CD4-positive, alpha-beta T cell (primary cell): ENCODE results near the gene CPZ. TPM values are rescaled to one million over a fixed set of nuclear protein-coding genes. Genes with fewer than 3 reads are reported as not detected.

Experiments used
- ATAC-seq: fragments of 200-7000 bp; cut with Tn5 transposase; one replicate; pipeline ENCODE4 v1.10.0; 2022; ENCODE audit warnings: mild to moderate bottlenecking; ENCODE audit not compliant: poor library complexity
- CTCF ChIA-PET: fragments of 350-600 bp; sonication (Branson Sonifier 250); formaldehyde crosslinking; loops from one replicate; lab custom pipeline; 2021; ENCODE audit warnings: antibody characterized with exemption, inconsistent platforms; lab: Charles Lee
- POLR2A ChIA-PET: fragments of 350-600 bp; sonication (Branson Sonifier 250); formaldehyde crosslinking; loops from one replicate; lab custom pipeline; 2021; ENCODE audit warnings: antibody characterized with exemption, inconsistent platforms; lab: Charles Lee
- DNase-seq, 14 experiments: peaks; one replicate each; pipeline ENCODE4 v3.0.0-alpha.2; 2013 to 2020; ENCODE audit warnings: mixed read lengths in 2 of 14
- H3K27ac ChIP-seq, 2 donors: one replicate each; pipeline versions ENCODE4 v1.5.1 to v1.7.0; 2013; ENCODE audit warnings: low read length in 2 of 2, low read depth in 1 of 2, mild to moderate bottlenecking in 1 of 2
- H3K27me3 ChIP-seq, 2 experiments: 1 replicate in 1 of 2; 2 replicates in 1 of 2; pipeline versions ENCODE4 v1.6.1 to v1.7.0; 2013; ENCODE audit warnings: low read length in 2 of 2, control low read depth in 1 of 2, mild to moderate bottlenecking in 1 of 2, moderate library complexity in 1 of 2; ENCODE audit not compliant: insufficient read depth in 2 of 2, control insufficient read depth in 1 of 2
- H3K36me3 ChIP-seq: one replicate; pipeline ENCODE4 v1.6.1; 2013; ENCODE audit warnings: low read length, control low read depth; ENCODE audit not compliant: insufficient read depth
- H3K4me1 ChIP-seq: one replicate; pipeline ENCODE4 v1.6.1; 2013; ENCODE audit warnings: low read length, control low read depth; ENCODE audit not compliant: insufficient read depth
- H3K4me3 ChIP-seq: one replicate; pipeline ENCODE4 v1.5.1; 2013; ENCODE audit warnings: mild to moderate bottlenecking, low read length, moderate library complexity
- H3K9me3 ChIP-seq, 2 experiments: 1 replicate in 1 of 2; 2 replicates in 1 of 2; pipeline versions ENCODE4 v1.6.1 to v1.7.0; 2013; ENCODE audit warnings: low read length in 2 of 2, mild to moderate bottlenecking in 2 of 2, control low read depth in 1 of 2, moderate library complexity in 1 of 2; ENCODE audit not compliant: control insufficient read depth in 1 of 2, insufficient read depth in 1 of 2
- H3K27ac Mint-ChIP-seq: one replicate; pipeline ENCODE4 v1.8.0; 2020; ENCODE audit warnings: mixed read lengths
- H3K27me3 Mint-ChIP-seq: one replicate; pipeline ENCODE4 v1.8.0; 2021; ENCODE audit warnings: mixed read lengths
- H3K36me3 Mint-ChIP-seq: one replicate; pipeline ENCODE4 v1.8.0; 2021; ENCODE audit warnings: low read depth, mixed read lengths
- H3K4me1 Mint-ChIP-seq: one replicate; pipeline ENCODE4 v1.8.0; 2021; ENCODE audit warnings: low read depth, mixed read lengths
- H3K4me3 Mint-ChIP-seq: one replicate; pipeline ENCODE4 v1.8.0; 2020; ENCODE audit warnings: mild to moderate bottlenecking, mixed read lengths
- H3K9me3 Mint-ChIP-seq: one replicate; pipeline ENCODE4 v1.8.0; 2020; ENCODE audit warnings: mixed read lengths
- intact Hi-C, 2 experiments: fragments of 100-400 bp; cut with DNase I in 1 of 2; cut with micrococcal nuclease in 1 of 2; formaldehyde crosslinking; loops; one replicate each; pipeline versions ENCODE4 v1.15.1 to v1.9.0; 2023 to 2025; cut with DNase I, micrococcal nuclease
- total RNA-seq, 174 experiments: library from RNA in 2 of 174; stranded (reverse) in 2 of 174; gene quantifications; one replicate each; pipeline ENCODE4 v1.2.3 and lab custom pipeline; 2021 to 2026
- TF ChIP-seq, protein P1 (sequence below): fragments of 200-600 bp; IDR thresholded peaks from one replicate; pipeline ENCODE4 v1.8.0; 2022; ENCODE audit warnings: antibody characterized with exemption, mild to moderate bottlenecking

The CPZ gene
- total RNA-seq, 2 experiments from 2014 or later, result not detected

DNA sequence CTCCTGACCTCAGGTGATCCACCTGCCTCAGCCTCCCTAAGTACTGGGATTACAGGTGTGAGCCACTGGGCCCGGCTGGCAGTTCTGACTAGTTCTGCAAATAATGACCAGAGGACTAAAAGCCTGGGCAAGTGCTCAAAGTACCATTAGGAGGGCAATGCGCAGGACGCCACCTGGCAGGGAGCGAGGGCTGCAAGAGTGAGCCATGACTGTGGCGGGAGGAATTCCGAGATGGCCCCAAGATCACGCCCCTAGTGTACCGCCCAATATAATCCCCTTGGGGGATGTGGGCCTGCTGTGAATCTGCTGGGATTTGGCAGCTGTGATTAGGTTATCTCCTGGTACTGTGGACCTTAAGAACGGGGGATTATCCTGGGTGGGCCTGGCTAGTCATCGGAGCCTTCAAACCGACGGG, 38.6 kb upstream of the CPZ start:
- intact Hi-C loops, result no loop called here
- TF ChIP-seq, protein P1, sequence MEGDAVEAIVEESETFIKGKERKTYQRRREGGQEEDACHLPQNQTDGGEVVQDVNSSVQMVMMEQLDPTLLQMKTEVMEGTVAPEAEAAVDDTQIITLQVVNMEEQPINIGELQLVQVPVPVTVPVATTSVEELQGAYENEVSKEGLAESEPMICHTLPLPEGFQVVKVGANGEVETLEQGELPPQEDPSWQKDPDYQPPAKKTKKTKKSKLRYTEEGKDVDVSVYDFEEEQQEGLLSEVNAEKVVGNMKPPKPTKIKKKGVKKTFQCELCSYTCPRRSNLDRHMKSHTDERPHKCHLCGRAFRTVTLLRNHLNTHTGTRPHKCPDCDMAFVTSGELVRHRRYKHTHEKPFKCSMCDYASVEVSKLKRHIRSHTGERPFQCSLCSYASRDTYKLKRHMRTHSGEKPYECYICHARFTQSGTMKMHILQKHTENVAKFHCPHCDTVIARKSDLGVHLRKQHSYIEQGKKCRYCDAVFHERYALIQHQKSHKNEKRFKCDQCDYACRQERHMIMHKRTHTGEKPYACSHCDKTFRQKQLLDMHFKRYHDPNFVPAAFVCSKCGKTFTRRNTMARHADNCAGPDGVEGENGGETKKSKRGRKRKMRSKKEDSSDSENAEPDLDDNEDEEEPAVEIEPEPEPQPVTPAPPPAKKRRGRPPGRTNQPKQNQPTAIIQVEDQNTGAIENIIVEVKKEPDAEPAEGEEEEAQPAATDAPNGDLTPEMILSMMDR, result no peak
- no peak for ATAC-seq
- H3K9me3 ChIP-seq, result peaks cover 0 to under 1% of the 10 kb centered on the region in 2 experiments
- ChIA-PET POLR2A (no interaction called here), CTCF (no interaction called here)
- Mint-ChIP-seq H3K36me3 (no peaks in the 10 kb centered on the region), H3K4me3 (no peak overlapping the region), H3K27me3 (no peaks in the 10 kb centered on the region), H3K9me3 (no peaks in the 10 kb centered on the region), H3K4me1 (no peaks in the 10 kb centered on the region), H3K27ac (no peak overlapping the region)
- no peak overlapping the region for H3K27ac ChIP-seq
- H3K4me1 ChIP-seq, result no peaks in the 10 kb centered on the region
- H3K36me3 ChIP-seq, result no peaks in the 10 kb centered on the region
- no peaks in the 10 kb centered on the region for H3K27me3 ChIP-seq
- H3K4me3 ChIP-seq, result no peak overlapping the region
- DNase-seq, result no peak

DNA sequence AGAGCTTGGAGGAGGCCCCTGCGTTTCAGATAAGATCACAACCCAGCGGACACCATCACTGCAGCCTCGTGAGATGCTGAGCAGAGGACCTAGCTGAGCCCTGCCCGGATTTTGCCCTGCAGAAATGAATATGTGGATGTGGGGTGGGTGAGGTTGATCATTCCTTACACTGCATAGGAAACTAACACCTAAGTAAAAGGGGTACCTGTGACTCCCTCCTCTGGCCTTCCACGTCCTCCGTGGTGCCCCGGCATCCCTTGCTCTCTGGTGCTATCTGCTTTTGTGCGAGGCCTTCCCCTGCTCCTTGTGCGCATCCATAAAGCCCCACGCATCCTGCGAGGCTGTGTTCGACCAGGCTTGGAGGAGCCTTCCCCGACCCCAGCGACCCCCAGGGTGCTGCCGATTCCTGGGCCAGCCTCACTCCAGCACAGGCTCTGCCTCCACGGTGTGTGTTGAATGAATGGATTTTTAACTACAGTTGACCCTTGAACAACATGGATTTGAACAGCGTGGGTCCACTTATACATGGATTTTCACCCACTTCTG, 37.9 kb upstream of the CPZ start:
- Histone ChIP-seq H3K27me3 (no peaks in the 10 kb centered on the region), H3K4me3 (no peak overlapping the region), H3K27ac (no peak overlapping the region), H3K4me1 (no peaks in the 10 kb centered on the region), H3K9me3 (peaks cover 0 to 5% of the 10 kb centered on the region in 2 experiments), H3K36me3 (no peaks in the 10 kb centered on the region)
- Mint-ChIP-seq H3K27ac (no peak overlapping the region), H3K36me3 (no peaks in the 10 kb centered on the region), H3K27me3 (no peaks in the 10 kb centered on the region), H3K9me3 (no peaks in the 10 kb centered on the region), H3K4me1 (no peaks in the 10 kb centered on the region), H3K4me3 (no peak overlapping the region)
- DNase-seq (no peak), ATAC-seq (no peak)
- POLR2A ChIA-PET, result no interaction called here
- TF ChIP-seq, protein P1, result no peak
- intact Hi-C loops, result no loop called here
- CTCF ChIA-PET, result no interaction called here

DNA sequence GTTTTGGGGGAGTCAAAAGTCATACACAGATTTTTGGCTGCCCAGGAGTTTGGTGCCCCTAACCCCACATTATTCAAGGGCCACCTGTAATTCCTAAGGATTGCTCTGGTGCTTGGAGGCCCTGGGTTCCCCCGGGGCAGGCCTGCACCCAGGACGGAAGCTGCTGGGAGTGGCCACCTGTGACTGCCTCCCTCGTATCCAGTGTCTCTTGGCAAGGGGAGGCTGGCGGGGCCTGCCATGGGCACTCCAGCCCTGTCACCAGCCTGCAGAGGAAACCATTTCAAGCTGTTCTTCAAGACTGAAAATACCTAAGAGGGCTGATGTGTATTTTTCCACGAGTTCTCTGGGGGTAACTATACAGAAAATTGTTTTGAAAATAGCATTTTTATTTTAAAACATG, 36.8 kb upstream of the CPZ start:
- Mint-ChIP-seq H3K27me3 (no peaks in the 10 kb centered on the region), H3K9me3 (no peaks in the 10 kb centered on the region), H3K4me1 (no peaks in the 10 kb centered on the region), H3K27ac (no peak overlapping the region), H3K4me3 (no peak overlapping the region), H3K36me3 (no peaks in the 10 kb centered on the region)
- DNase-seq (no peak), ATAC-seq (no peak)
- Histone ChIP-seq H3K4me1 (no peaks in the 10 kb centered on the region), H3K36me3 (no peaks in the 10 kb centered on the region), H3K27me3 (no peaks in the 10 kb centered on the region), H3K4me3 (no peak overlapping the region), H3K9me3 (peaks cover 0 to 9% of the 10 kb centered on the region in 2 experiments), H3K27ac (no peak overlapping the region)
- ChIA-PET CTCF (no interaction called here), POLR2A (no interaction called here)
- TF ChIP-seq, protein P1, result no peak
- intact Hi-C loops, result no loop called here
